ENCODE measurements around the gene SEC22B.
"Not testable (repeated sequence)": the region's sequence is repeated elsewhere in the genome, so short reads cannot be mapped to it uniquely, and the experiment has no call there.

Gene SEC22B

GRCh38 chr1:120112212-120112611, 64.1 kb downstream of the SEC22B start:
- not testable (repeated sequence) for DNase-seq

GRCh38 chr1:120111771-120112170, 64.5 kb downstream of the SEC22B start:
- not testable (repeated sequence) for DNase-seq

- DNase-seq, result not testable (repeated sequence)
These were observed 65.3 kb downstream of the SEC22B start for GRCh38 chr1:120111008-120111407.

GRCh38 chr1:120109656-120110055, 66.7 kb downstream of the SEC22B start:
- not testable (repeated sequence) for DNase-seq

- not testable (repeated sequence) for DNase-seq
These were observed 67.1 kb downstream of the SEC22B start for GRCh38 chr1:120109180-120109579.

GRCh38 chr1:120105288-120105687, 71.0 kb downstream of the SEC22B start:
- not testable (repeated sequence) for DNase-seq

- DNase-seq, result not testable (repeated sequence)
These were observed 72.6 kb downstream of the SEC22B start for GRCh38 chr1:120103768-120104167.

- not testable (repeated sequence) for DNase-seq
These were observed 74.7 kb downstream of the SEC22B start for GRCh38 chr1:120101593-120101992.
